Neuronal stem cell (in vitro differentiated cells): Measurements from ENCODE around the gene ZNF175. TPM values are rescaled to one million over a fixed set of nuclear protein-coding genes. Genes with fewer than 3 reads are reported as not detected.
A peak's percentile ranks its signal among the peaks of the same experiment; 100 is the strongest.

ENCODE experiments used
- DNase-seq: peaks from one replicate; pipeline ENCODE4 v3.0.0-alpha.2; 2013; ENCODE audit warnings: low spot score
- H2AFZ ChIP-seq: one replicate; pipeline ENCODE4 v1.6.1; 2013; ENCODE audit warnings: mild to moderate bottlenecking, low read length, inconsistent platforms
- H2AK5ac ChIP-seq: 2 replicates; pipeline ENCODE4 v1.6.1; 2013; ENCODE audit warnings: low read depth, mild to moderate bottlenecking, inconsistent platforms, low read length, moderate library complexity, mixed read lengths
- H2BK120ac ChIP-seq: 2 replicates; pipeline ENCODE4 v1.6.1; 2013; ENCODE audit warnings: low read depth, mild to moderate bottlenecking, inconsistent platforms, low read length, moderate library complexity, mixed read lengths
- H2BK12ac ChIP-seq: one replicate; pipeline ENCODE4 v1.6.1; 2013; ENCODE audit warnings: low read length, inconsistent platforms
- H2BK15ac ChIP-seq: 2 replicates; pipeline ENCODE4 v1.6.1; 2013; ENCODE audit warnings: mild to moderate bottlenecking, low read length, inconsistent platforms, mixed read lengths
- H2BK5ac ChIP-seq: one replicate; pipeline ENCODE4 v1.6.1; 2013; ENCODE audit warnings: inconsistent platforms, mild to moderate bottlenecking, low read length, moderate library complexity
- H3K14ac ChIP-seq: one replicate; pipeline ENCODE4 v1.6.1; 2013; ENCODE audit warnings: low read length, inconsistent platforms
- H3K18ac ChIP-seq: 2 replicates; pipeline ENCODE4 v1.6.1; 2013; ENCODE audit warnings: low read length, inconsistent platforms
- H3K23ac ChIP-seq: 2 replicates; pipeline ENCODE4 v1.6.1; 2013; ENCODE audit warnings: low read depth, mild to moderate bottlenecking, mixed read lengths, low read length, inconsistent platforms; ENCODE audit not compliant: poor library complexity
- H3K27ac ChIP-seq: replicated peaks from 3 replicates; pipeline ENCODE4 v1.5.1; 2013; ENCODE audit warnings: low read length, inconsistent platforms
- H3K27me3 ChIP-seq, 3 experiments: 2 replicates each; pipeline ENCODE4 v1.6.1; 2013; ENCODE audit warnings: low read length in 3 of 3, mild to moderate bottlenecking in 2 of 3, inconsistent platforms in 1 of 3, low read depth in 1 of 3, mixed read lengths in 1 of 3, moderate library complexity in 1 of 3; ENCODE audit not compliant: control insufficient read depth in 3 of 3, insufficient read depth in 3 of 3
- H3K36me3 ChIP-seq, 2 donors: replicated peaks in 1 of 2; 2 replicates each; pipeline ENCODE4 v1.6.1; 2013; ENCODE audit warnings: low read length in 2 of 2; ENCODE audit not compliant: control insufficient read depth in 2 of 2, insufficient read depth in 2 of 2
- H3K4ac ChIP-seq: 2 replicates; pipeline ENCODE4 v1.6.1; 2013; ENCODE audit warnings: inconsistent platforms, mild to moderate bottlenecking, low read length, moderate library complexity
- H3K4me1 ChIP-seq, 2 donors: 1 replicate in 1 of 2; 2 replicates in 1 of 2; pipeline ENCODE4 v1.6.1; 2013; ENCODE audit warnings: low read length in 2 of 2, low read depth in 1 of 2; ENCODE audit not compliant: control insufficient read depth in 2 of 2, insufficient read depth in 1 of 2
- H3K4me2 ChIP-seq: one replicate; pipeline ENCODE4 v1.6.1; 2013; ENCODE audit warnings: mild to moderate bottlenecking, low read length, inconsistent platforms; ENCODE audit not compliant: insufficient read depth, poor library complexity, severe bottlenecking
- H3K4me3 ChIP-seq, 2 donors: 2 replicates each; pipeline ENCODE4 v1.5.1; 2013; ENCODE audit warnings: low read length in 2 of 2, mild to moderate bottlenecking in 2 of 2, inconsistent platforms in 1 of 2, moderate library complexity in 1 of 2
- H3K79me1 ChIP-seq: one replicate; pipeline ENCODE4 v1.6.1; 2013; ENCODE audit warnings: low read depth, mild to moderate bottlenecking, inconsistent platforms, low read length, moderate library complexity
- H3K9ac ChIP-seq: one replicate; pipeline ENCODE4 v1.6.1; 2013; ENCODE audit warnings: mild to moderate bottlenecking, low read depth, low read length, inconsistent platforms; ENCODE audit not compliant: poor library complexity
- H3K9me3 ChIP-seq, 2 donors: replicated peaks in 1 of 2; 2 replicates each; pipeline versions ENCODE3 to v1.6.1; 2013; ENCODE audit warnings: low read length in 2 of 2, mild to moderate bottlenecking in 2 of 2, inconsistent platforms in 1 of 2, low read depth in 1 of 2, mixed read lengths in 1 of 2, moderate library complexity in 1 of 2; ENCODE audit not compliant: control insufficient read depth in 2 of 2, insufficient read depth in 1 of 2
- H4K8ac ChIP-seq: one replicate; pipeline ENCODE4 v1.6.1; 2013; ENCODE audit warnings: low read depth, mild to moderate bottlenecking, inconsistent platforms, low read length, moderate library complexity
- H4K91ac ChIP-seq: one replicate; pipeline ENCODE4 v1.6.1; 2013; ENCODE audit warnings: low read length, low read depth, mild to moderate bottlenecking, inconsistent platforms; ENCODE audit not compliant: poor library complexity
- WGBS, 2 donors: extraction: QIAGEN DNeasy Blood & Tissue Kit; methylation state at CpG; one replicate each; pipeline ENCODE4 v1.1.7; 2013; ENCODE audit warnings: missing lambda C conversion rate in 2 of 2, mixed read lengths in 1 of 2; ENCODE audit not compliant: insufficient read length in 2 of 2, insufficient replicate concordance in 1 of 2; ENCODE audit errors: extremely low coverage in 2 of 2; 5-methylcytosine and 5-hydroxymethylcytosine counted together
- polyA plus RNA-seq, 2 experiments: library from polyadenylated mRNA; stranded (reverse); fragments of 200-250 nt; gene quantifications; one replicate each; pipeline ENCODE4 v1.2.3, GENCODE V29; 2013

The ZNF175 gene
- polyA plus RNA-seq (2013, experiment 1 of 2), result 4.0 TPM
- polyA plus RNA-seq (2013, experiment 2 of 2), result 4.4 TPM

- Histone ChIP-seq H3K14ac (no peak within 1 kb of the TSS), H3K9ac (peak within 1 kb of the TSS; percentile 46), H2BK5ac (no peak within 1 kb of the TSS), H3K9me3 (no peaks in the 10 kb centered on the region), H2BK12ac (no peak within 1 kb of the TSS), H3K27ac (no peak within 1 kb of the TSS), H3K79me1 (no peaks in the 10 kb centered on the region), H3K27me3 (peaks cover 0 to 5% (median 0%) of the 10 kb centered on the region in 3 experiments), H3K4me3 (peak within 1 kb of the TSS; percentile 76 to 82), H3K23ac (no peak within 1 kb of the TSS), H3K4me1 (peaks cover 0 to 6% of the 10 kb centered on the region in 2 donors), H2AFZ (peak within 1 kb of the TSS; percentile 93), H2BK15ac (no peak within 1 kb of the TSS), H3K18ac (no peak within 1 kb of the TSS), H2AK5ac (no peak within 1 kb of the TSS), H3K36me3 (peaks cover 5 to 25% of the 10 kb centered on the region in 2 donors), H2BK120ac (no peak within 1 kb of the TSS), H3K4ac (no peak within 1 kb of the TSS), H3K4me2 (peak within 1 kb of the TSS; percentile 74), H4K91ac (no peak within 1 kb of the TSS), H4K8ac (no peak within 1 kb of the TSS)
- WGBS, 2 donors, result no CpG with 5 or more reads among the region's 30 CpGs
- peak; percentile 95 for DNase-seq
Measured at GRCh38 chr19:51570962-51571575, at the start of gene ZNF175. ZNF175 (plus strand) TSS chr19:51571283; CDS start chr19:51573330, 2,047 bp downstream.

- Histone ChIP-seq H2BK15ac (no peak overlapping the region), H3K9me3 (peaks cover 0 to 14% of the 10 kb centered on the region in 2 donors), H2BK12ac (no peak overlapping the region), H3K27ac (no peak overlapping the region), H4K8ac (no peak overlapping the region), H2BK120ac (no peak overlapping the region), H3K14ac (no peak overlapping the region), H3K27me3 (peaks cover 0 to 3% (median 0%) of the 10 kb centered on the region in 3 experiments), H3K4ac (no peak overlapping the region), H3K79me1 (no peaks in the 10 kb centered on the region), H3K9ac (no peak overlapping the region), H3K23ac (no peak overlapping the region), H2BK5ac (no peak overlapping the region), H3K18ac (no peak overlapping the region), H3K4me1 (no peaks in the 10 kb centered on the region), H3K4me3 (no peak overlapping the region), H4K91ac (no peak overlapping the region), H2AK5ac (no peak overlapping the region), H3K4me2 (no peak overlapping the region), H3K36me3 (no peaks in the 10 kb centered on the region), H2AFZ (no peak overlapping the region)
- no CpG with 5 or more reads among the region's 2 CpGs for WGBS, 2 donors
- no peak for DNase-seq
Measured at GRCh38 chr19:51521357-51521756, 49.7 kb upstream of the ZNF175 start.

DNA sequence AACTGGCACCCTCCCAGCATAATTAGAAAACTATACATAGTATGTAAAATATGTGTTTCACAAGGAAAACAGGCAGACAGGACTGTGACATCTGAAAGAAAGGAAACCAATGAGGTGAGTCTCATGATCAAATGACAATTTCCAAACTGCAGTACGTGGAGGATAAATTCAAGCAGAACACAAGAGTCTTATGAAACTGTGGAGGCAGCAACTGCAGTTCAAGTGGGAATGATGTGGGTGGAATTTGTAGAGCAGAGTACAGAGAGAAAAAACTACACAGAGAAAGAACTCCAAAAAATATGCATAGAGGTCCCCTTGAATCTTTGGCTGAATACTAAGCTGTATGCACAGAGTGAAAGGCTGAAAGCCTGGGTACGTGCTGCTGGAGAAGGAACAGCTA is 49.3 kb upstream of the ZNF175 start:
- no peak overlapping the region for H3K9ac ChIP-seq
- H3K4me2 ChIP-seq, result no peak overlapping the region
- H2BK12ac ChIP-seq, result no peak overlapping the region
- no peak overlapping the region for H3K23ac ChIP-seq
- no peak for DNase-seq
- no peak overlapping the region for H2AK5ac ChIP-seq
- no peaks in the 10 kb centered on the region for H3K36me3 ChIP-seq
- H2AFZ ChIP-seq, result no peak overlapping the region
- H3K18ac ChIP-seq, result no peak overlapping the region
- no peak overlapping the region for H4K91ac ChIP-seq
- H3K14ac ChIP-seq, result no peak overlapping the region
- H3K4me3 ChIP-seq, result no peak overlapping the region
- H3K27ac ChIP-seq, result no peak overlapping the region
- H3K9me3 ChIP-seq, result peaks cover 0 to 14% of the 10 kb centered on the region in 2 donors
- no peaks in the 10 kb centered on the region for H3K79me1 ChIP-seq
- no CpG with 5 or more reads among the region's 2 CpGs for WGBS, 2 donors
- H2BK120ac ChIP-seq, result no peak overlapping the region
- H2BK5ac ChIP-seq, result no peak overlapping the region
- no peak overlapping the region for H3K4ac ChIP-seq
- H3K27me3 ChIP-seq, result peaks cover 0 to 4% (median 0%) of the 10 kb centered on the region in 3 experiments
- H4K8ac ChIP-seq, result no peak overlapping the region
- no peaks in the 10 kb centered on the region for H3K4me1 ChIP-seq
- no peak overlapping the region for H2BK15ac ChIP-seq

GRCh38 chr19:51524666-51525264 is 46.3 kb upstream of the ZNF175 start:
- Histone ChIP-seq H3K4me2 (no peak overlapping the region), H2AK5ac (no peak overlapping the region), H4K91ac (no peak overlapping the region), H2BK5ac (no peak overlapping the region), H3K9ac (no peak overlapping the region), H3K79me1 (no peaks in the 10 kb centered on the region), H3K27me3 (peaks cover 0 to 13% (median 0%) of the 10 kb centered on the region in 3 experiments), H2BK12ac (no peak overlapping the region), H2BK120ac (no peak overlapping the region), H3K4ac (no peak overlapping the region), H3K36me3 (no peaks in the 10 kb centered on the region), H3K4me3 (no peak overlapping the region), H3K14ac (no peak overlapping the region), H3K18ac (no peak overlapping the region), H3K27ac (no peak overlapping the region), H2BK15ac (no peak overlapping the region), H3K23ac (no peak overlapping the region), H3K9me3 (peaks cover 0 to 16% of the 10 kb centered on the region in 2 donors), H4K8ac (no peak overlapping the region), H2AFZ (no peak overlapping the region), H3K4me1 (no peaks in the 10 kb centered on the region)
- no peak for DNase-seq
- no CpG with 5 or more reads among the region's 8 CpGs for WGBS, 2 donors
